Stomach (tissue), 9 donors: ENCODE data around the gene SOX6. TPM values are rescaled to one million over a fixed set of nuclear protein-coding genes. Genes with fewer than 3 reads are reported as not detected.

Source experiments
- DNase-seq, 2 donors: peaks; one replicate each; pipeline versions ENCODE4 v3.0.0 to v3.0.0-alpha.2; 2013 to 2019
- H3K27ac ChIP-seq, 5 donors: fragments of 200-600 bp in 4 of 5; sonication (generic) in 4 of 5; one replicate each; pipeline ENCODE4 v1.5.1; 2013 to 2019; ENCODE audit warnings: mild to moderate bottlenecking in 1 of 5, moderate library complexity in 1 of 5
- H3K27me3 ChIP-seq, 3 donors: fragments of 200-600 bp; sonication (generic); one replicate each; pipeline ENCODE4 v1.5.1; 2017 to 2019; ENCODE audit warnings: mixed run types in 1 of 3
- H3K36me3 ChIP-seq, 4 donors: fragments of 200-600 bp; sonication (generic); 1 replicate in 3 of 4; 2 replicates in 1 of 4; pipeline ENCODE4 v1.5.1; 2016 to 2019
- H3K4me1 ChIP-seq, 4 donors: fragments of 200-600 bp; sonication (generic); one replicate each; pipeline ENCODE4 v1.5.1; 2016 to 2019
- H3K4me3 ChIP-seq, 4 donors: fragments of 200-600 bp; sonication (generic) in 3 of 4; one replicate each; pipeline ENCODE4 v1.5.1; 2016 to 2019; ENCODE audit warnings: mild to moderate bottlenecking in 1 of 4
- H3K9me3 ChIP-seq, 4 donors: fragments of 200-600 bp; sonication (generic); one replicate each; pipeline ENCODE4 v1.5.1; 2016 to 2019
- EP300 ChIP-seq: sonication (generic); formaldehyde crosslinking; IDR thresholded peaks from one replicate; pipeline ENCODE4 v1.6.1; 2017; ENCODE audit warnings: antibody characterized with exemption
- POLR2A ChIP-seq, 4 donors: fragments of 450-650 bp; IDR thresholded peaks; one replicate each; pipeline ENCODE4 v1.6.1; 2016; ENCODE audit warnings: antibody characterized with exemption in 4 of 4, control low read depth in 2 of 4, mild to moderate bottlenecking in 1 of 4, moderate library complexity in 1 of 4
- POLR2AphosphoS5 ChIP-seq, 3 donors: sonication (generic); formaldehyde crosslinking; IDR thresholded peaks; one replicate each; pipeline ENCODE4 v1.6.1; 2016; ENCODE audit warnings: antibody characterized with exemption in 3 of 3
- WGBS, 5 donors: extraction: QIAGEN DNeasy Blood & Tissue Kit in 3 of 5; methylation state at CpG; one replicate each; pipeline versions ENCODE4 v1.1.5 to v1.1.7; 2013 to 2018; 5-methylcytosine and 5-hydroxymethylcytosine counted together
- intact Hi-C: fragments of 100-400 bp; cut with DNase I; formaldehyde crosslinking; loops from one replicate; pipeline ENCODE4 v1.15.1; 2023; ENCODE audit warnings: low total_unique reads
- polyA plus RNA-seq, 3 donors: library from polyadenylated mRNA; stranded (reverse); fragments of 200-250 nt; gene quantifications; one replicate each; pipeline ENCODE4 v1.2.3, GENCODE V29; 2013
- total RNA-seq, 5 donors: library from RNA; depleted of rRNA; stranded (reverse); fragments of >200 nt; gene quantifications; one replicate each; pipeline versions ENCODE4 v1.1.0 to v1.2.3, GENCODE V29; 2014 to 2016
- TF ChIP-seq, protein P1 (sequence below), 7 experiments: fragments of 450-650 bp in 4 of 7; fragments of 200-600 bp in 3 of 7; sonication (generic) in 3 of 7; IDR thresholded peaks; one replicate each; pipeline ENCODE4 v1.5.1; 2016 to 2019; ENCODE audit warnings: antibody characterized with exemption in 7 of 7, control low read depth in 2 of 7, mild to moderate bottlenecking in 1 of 7
- donor health status: healthy with polysubstance abuse.
- donor health status: Bipolar disorder and iron deficiency.
- donor health status: healthy.

The SOX6 gene
- total and polyA plus RNA-seq, 8 donors = 1.2 to 13.6 (median 4.5) TPM

DNA sequence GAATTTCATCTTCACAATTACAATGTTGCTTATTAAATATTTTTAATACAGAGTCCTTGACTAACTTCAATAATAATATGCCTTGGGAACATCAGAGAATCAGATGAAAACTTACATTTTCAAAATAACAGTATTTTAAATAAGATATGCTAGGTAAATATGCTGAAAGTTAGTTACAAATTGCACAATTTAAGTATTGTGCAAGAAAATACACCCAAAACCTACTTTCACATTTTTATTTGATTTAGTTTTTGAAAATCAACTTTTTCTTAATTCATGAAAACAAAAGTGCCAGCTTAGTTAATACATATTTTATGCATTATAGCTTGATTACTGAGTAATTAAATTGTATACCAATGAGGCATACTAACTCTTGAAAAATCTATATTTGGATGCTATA lies 76.8 kb downstream of the SOX6 start:
- no peaks in the 10 kb centered on the region for H3K9me3 ChIP-seq
- H3K4me3 ChIP-seq = no peak overlapping the region
- intact Hi-C loops = no loop called here
- H3K4me1 ChIP-seq = peaks cover 0 to 4% (median 0%) of the 10 kb centered on the region in 4 donors
- no peaks in the 10 kb centered on the region for H3K27me3 ChIP-seq
- no peak overlapping the region for H3K27ac ChIP-seq
- TF ChIP-seq, protein P1, sequence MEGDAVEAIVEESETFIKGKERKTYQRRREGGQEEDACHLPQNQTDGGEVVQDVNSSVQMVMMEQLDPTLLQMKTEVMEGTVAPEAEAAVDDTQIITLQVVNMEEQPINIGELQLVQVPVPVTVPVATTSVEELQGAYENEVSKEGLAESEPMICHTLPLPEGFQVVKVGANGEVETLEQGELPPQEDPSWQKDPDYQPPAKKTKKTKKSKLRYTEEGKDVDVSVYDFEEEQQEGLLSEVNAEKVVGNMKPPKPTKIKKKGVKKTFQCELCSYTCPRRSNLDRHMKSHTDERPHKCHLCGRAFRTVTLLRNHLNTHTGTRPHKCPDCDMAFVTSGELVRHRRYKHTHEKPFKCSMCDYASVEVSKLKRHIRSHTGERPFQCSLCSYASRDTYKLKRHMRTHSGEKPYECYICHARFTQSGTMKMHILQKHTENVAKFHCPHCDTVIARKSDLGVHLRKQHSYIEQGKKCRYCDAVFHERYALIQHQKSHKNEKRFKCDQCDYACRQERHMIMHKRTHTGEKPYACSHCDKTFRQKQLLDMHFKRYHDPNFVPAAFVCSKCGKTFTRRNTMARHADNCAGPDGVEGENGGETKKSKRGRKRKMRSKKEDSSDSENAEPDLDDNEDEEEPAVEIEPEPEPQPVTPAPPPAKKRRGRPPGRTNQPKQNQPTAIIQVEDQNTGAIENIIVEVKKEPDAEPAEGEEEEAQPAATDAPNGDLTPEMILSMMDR (IDR thresholded peaks at IDR 0.05) = no peak
- TF ChIP-seq EP300 (no peak), POLR2AphosphoS5 (IDR thresholded peaks at IDR 0.05) (no peak), POLR2A (IDR thresholded peaks at IDR 0.05) (no peak)
- no peak for DNase-seq
- H3K36me3 ChIP-seq = no peaks in the 10 kb centered on the region

DNA sequence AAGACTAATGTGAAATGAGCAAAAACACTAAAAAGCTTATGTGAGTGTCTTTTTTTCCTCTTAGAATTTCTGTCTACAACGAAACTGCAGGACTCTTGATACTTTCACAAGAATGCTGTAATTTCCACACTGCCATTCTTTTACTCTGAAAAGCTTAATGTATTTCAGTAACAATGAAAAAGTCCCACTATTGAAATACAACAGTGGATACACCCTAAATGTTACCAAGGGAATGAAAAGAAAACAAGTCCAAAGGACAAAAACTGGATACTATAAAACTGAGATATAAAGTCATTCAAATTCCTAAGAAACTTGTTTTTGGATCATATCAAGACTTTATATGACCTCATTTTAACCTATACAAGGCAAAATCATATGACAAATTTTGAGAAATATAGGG lies 77.4 kb downstream of the SOX6 start:
- no peaks in the 10 kb centered on the region for H3K36me3 ChIP-seq
- DNase-seq = peak in 1 of 2 donors; percentile 12
- 69 to 84% (median 75%) methylated on average over 1 of the region's 1 CpG for WGBS, 5 donors
- peaks cover 0 to 4% (median 0%) of the 10 kb centered on the region in 4 donors for H3K4me1 ChIP-seq
- intact Hi-C loops = no loop called here
- H3K9me3 ChIP-seq = no peaks in the 10 kb centered on the region
- TF ChIP-seq POLR2AphosphoS5 (IDR thresholded peaks at IDR 0.05) = no peak
- TF ChIP-seq, protein P1 (IDR thresholded peaks at IDR 0.05) = no peak
- no peak for TF ChIP-seq EP300
- TF ChIP-seq POLR2A (IDR thresholded peaks at IDR 0.05) = no peak
- no peaks in the 10 kb centered on the region for H3K27me3 ChIP-seq
- no peak overlapping the region for H3K4me3 ChIP-seq
- H3K27ac ChIP-seq = no peak overlapping the region

DNA sequence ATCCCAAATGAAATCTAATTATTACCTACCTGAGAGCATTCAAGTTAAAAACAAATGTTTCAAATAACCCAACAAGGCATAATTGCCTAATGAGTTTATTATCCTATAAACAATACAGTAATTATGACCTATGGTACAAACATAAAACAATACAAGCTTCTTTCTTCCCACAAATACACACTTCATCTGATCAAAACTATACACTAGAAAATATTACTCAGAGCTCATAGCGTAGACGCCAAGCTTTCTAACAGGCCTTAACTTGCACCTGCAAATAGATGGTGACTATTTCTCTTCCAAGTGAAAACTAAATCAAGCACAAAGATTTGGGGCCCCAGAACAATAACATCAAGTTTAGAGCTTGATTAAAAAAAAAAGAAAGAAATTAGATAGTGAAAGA lies 78.1 kb downstream of the SOX6 start:
- DNase-seq = no peak
- 77 to 100% (median 99%) methylated on average over 2 of the region's 2 CpGs for WGBS, 5 donors
- intact Hi-C loops = no loop called here
- TF ChIP-seq, protein P1 (IDR thresholded peaks at IDR 0.05) = no peak
- TF ChIP-seq POLR2AphosphoS5 (IDR thresholded peaks at IDR 0.05) (no peak), POLR2A (IDR thresholded peaks at IDR 0.05) (no peak), EP300 (no peak)
- H3K4me1 ChIP-seq = peaks cover 0 to 4% (median 0%) of the 10 kb centered on the region in 4 donors
- no peaks in the 10 kb centered on the region for H3K9me3 ChIP-seq
- no peak overlapping the region for H3K4me3 ChIP-seq
- H3K27me3 ChIP-seq = no peaks in the 10 kb centered on the region
- no peaks in the 10 kb centered on the region for H3K36me3 ChIP-seq
- H3K27ac ChIP-seq = no peak overlapping the region

DNA sequence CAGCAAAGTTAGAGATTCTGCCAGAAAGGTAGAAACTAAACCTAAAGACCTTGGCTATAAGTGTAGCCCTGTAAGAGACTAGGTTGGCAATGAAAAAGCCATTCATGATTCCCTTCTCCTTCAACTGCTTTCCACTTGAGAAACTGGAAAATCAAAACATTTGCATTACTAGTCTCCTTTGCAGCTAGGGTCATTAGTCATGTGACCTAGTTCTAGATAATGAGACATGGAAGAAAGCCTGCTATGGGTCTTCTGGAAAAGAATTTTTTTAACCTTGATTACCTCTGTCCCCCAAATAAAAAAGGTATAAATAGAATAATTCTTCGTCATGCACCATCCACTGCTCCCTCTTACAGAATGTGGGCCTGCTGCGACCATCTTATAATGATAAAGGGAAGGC lies 80.1 kb downstream of the SOX6 start:
- Histone ChIP-seq H3K4me3 (no peak overlapping the region), H3K4me1 (peaks cover 0 to 4% (median 0%) of the 10 kb centered on the region in 4 donors), H3K27ac (no peak overlapping the region), H3K36me3 (no peaks in the 10 kb centered on the region), H3K27me3 (no peaks in the 10 kb centered on the region), H3K9me3 (no peaks in the 10 kb centered on the region)
- DNase-seq = no peak
- intact Hi-C loops = no loop called here
- TF ChIP-seq POLR2A (IDR thresholded peaks at IDR 0.05) (no peak), EP300 (no peak), POLR2AphosphoS5 (IDR thresholded peaks at IDR 0.05) (no peak)
- TF ChIP-seq, protein P1 (IDR thresholded peaks at IDR 0.05) = no peak
- WGBS, 5 donors = 88 to 96% (median 95%) methylated on average over 2 of the region's 2 CpGs
